ENCODE results near the gene CD74.

Gene CD74

DNA sequence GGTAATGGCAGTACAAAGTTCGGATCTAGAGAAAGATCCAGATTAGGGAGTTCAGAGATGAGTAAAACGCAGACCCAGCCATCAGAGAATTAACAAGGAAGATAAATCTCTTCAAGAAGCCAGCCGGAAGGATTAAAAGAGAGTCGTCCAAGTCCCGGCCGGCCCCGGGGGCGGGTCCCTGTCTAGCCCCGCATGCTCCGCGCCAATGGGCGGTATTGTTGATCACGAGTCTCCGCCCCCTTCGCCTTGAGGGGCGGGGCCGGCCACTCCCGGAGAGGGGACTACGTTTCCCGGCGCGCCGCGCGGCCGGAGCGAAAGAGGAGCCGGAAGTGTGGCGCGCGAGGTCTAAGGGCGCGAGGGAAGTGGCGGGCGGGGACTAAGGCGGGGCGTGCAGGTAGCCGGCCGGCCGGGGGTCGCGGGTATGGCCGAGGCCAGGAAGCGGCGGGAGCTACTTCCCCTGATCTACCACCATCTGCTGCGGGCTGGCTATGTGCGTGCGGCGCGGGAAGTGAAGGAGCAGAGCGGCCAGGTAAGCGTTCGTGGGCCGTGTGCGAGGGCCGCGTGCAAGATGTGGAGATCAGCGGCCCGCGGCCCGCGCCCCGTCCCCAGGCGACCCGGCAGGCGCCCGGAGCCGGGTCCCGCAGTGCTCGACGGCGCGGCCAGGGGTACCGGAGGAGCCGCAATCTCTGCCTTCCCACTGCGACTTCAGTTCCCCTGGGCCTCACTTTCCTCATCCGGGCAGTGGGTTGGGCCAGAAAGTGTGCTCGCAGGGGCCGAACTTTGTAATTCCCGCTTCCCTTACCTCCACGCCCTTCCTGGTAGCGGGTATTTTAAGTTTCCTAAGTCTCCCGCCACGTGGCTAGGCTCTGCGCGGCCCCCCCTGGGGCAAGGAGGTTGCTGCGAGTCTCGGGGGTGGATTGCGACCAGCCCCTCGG lies 55.1 kb downstream of the CD74 start, which contains the start of gene TCOF1:
Gene TCOF1 (plus strand): TSS at position 372 of the 935 bp plus-strand sequence. CDS start 50 bp downstream, at position 422.
- no peak for TF ChIP-seq CTCF (IDR thresholded peaks at IDR 0.05)
- H3K4me3 ChIP-seq, result peak within 1 kb of the TSS; percentile 100
- DNase-seq (ENCODE audit: low spot score), result peak; percentile 95
- H3K27ac ChIP-seq, result peak within 1 kb of the TSS; percentile 32 to 75

- DNase-seq (ENCODE audit: low spot score), result no peak
- Histone ChIP-seq H3K4me3 (peak overlapping the region; percentile 100), H3K27ac (peak overlapping the region; percentile 32 to 34)
- TF ChIP-seq CTCF (IDR thresholded peaks at IDR 0.05), result no peak
Measured at GRCh38 chr5:150356575-150357294, 56.0 kb downstream of the CD74 start.

- H3K27ac ChIP-seq, result no peak overlapping the region
- no peak for DNase-seq (ENCODE audit: low spot score)
- no peak overlapping the region for H3K4me3 ChIP-seq
- no peak for TF ChIP-seq CTCF (IDR thresholded peaks at IDR 0.05)
Measured at GRCh38 chr5:150355791-150356190, 56.9 kb downstream of the CD74 start.

- DNase-seq (ENCODE audit: low spot score), result no peak
- H3K4me3 ChIP-seq, result no peak overlapping the region
- H3K27ac ChIP-seq, result no peak overlapping the region
- TF ChIP-seq CTCF (IDR thresholded peaks at IDR 0.05), result no peak
Measured at GRCh38 chr5:150353032-150353675, 59.6 kb downstream of the CD74 start.

- H3K27ac ChIP-seq, result no peak overlapping the region
- no peak for TF ChIP-seq CTCF (IDR thresholded peaks at IDR 0.05)
- no peak for DNase-seq (ENCODE audit: low spot score)
- no peak overlapping the region for H3K4me3 ChIP-seq
Measured at GRCh38 chr5:150352244-150353031, 60.3 kb downstream of the CD74 start.
